ENCODE data around the gene LMCD1. TPM values are rescaled to one million over a fixed set of nuclear protein-coding genes. Genes with fewer than 3 reads are reported as not detected.

The LMCD1 gene
- total RNA-seq, 1 donor from 2014 or later, result 26.1 TPM

DNA sequence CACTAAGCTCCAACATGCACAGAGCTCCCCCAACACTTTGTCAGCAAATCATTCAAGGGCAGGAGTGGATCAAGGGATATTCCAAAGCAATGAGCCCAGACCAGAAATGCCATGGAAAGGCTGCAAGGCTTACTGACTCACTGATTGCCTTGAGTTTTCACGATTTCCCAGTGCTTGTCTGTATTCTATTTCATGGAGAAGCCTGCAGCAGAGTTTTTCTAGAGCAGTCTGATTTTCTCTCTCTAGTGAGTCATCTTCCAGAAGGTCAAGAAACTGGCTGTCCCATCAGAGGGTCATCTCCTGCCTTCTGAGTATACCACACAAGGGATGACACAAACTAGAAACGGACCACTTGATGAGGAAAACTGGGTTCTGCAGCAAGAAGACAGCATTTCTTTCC, 16.5 kb downstream of the LMCD1 start:
- H3K9me3 Mint-ChIP-seq (ENCODE audit: low read depth), result no peaks in the 10 kb centered on the region
- H3K4me3 Mint-ChIP-seq (ENCODE audit: low read depth), result no peak overlapping the region
- no peaks in the 10 kb centered on the region for H3K27me3 Mint-ChIP-seq
- H3K27ac Mint-ChIP-seq, result no peak overlapping the region
- TF ChIP-seq, protein P1, sequence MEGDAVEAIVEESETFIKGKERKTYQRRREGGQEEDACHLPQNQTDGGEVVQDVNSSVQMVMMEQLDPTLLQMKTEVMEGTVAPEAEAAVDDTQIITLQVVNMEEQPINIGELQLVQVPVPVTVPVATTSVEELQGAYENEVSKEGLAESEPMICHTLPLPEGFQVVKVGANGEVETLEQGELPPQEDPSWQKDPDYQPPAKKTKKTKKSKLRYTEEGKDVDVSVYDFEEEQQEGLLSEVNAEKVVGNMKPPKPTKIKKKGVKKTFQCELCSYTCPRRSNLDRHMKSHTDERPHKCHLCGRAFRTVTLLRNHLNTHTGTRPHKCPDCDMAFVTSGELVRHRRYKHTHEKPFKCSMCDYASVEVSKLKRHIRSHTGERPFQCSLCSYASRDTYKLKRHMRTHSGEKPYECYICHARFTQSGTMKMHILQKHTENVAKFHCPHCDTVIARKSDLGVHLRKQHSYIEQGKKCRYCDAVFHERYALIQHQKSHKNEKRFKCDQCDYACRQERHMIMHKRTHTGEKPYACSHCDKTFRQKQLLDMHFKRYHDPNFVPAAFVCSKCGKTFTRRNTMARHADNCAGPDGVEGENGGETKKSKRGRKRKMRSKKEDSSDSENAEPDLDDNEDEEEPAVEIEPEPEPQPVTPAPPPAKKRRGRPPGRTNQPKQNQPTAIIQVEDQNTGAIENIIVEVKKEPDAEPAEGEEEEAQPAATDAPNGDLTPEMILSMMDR (IDR thresholded peaks at IDR 0.05; ENCODE audit: unreplicated experiment), result no peak
- H3K36me3 Mint-ChIP-seq (ENCODE audit: insufficient read depth), result peaks cover 19% of the 10 kb centered on the region
- DNase-seq (ENCODE audit: low spot score, unreplicated experiment), result no peak
- H3K4me1 Mint-ChIP-seq (ENCODE audit: low read depth), result no peaks in the 10 kb centered on the region

DNA sequence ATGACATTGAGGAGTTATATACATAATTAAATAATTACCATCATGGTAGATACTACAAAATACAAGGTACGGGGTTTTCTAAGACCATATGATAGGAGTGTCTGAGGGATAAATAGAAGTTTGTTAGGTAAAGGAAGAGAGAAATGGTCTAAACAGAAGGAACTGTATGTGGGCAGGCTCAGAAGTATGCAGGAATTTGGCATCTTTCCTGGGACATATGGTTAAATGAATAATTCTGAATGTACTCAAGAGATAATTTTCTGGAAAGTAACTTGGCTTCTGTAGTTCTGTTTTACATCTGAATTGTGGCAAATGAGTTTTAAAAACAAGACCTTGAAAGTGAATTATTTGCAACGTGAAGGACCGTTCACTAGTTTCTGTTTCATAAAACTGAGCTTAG, 17.5 kb downstream of the LMCD1 start:
- no peaks in the 10 kb centered on the region for H3K27me3 Mint-ChIP-seq
- DNase-seq (ENCODE audit: low spot score, unreplicated experiment), result no peak
- H3K4me1 Mint-ChIP-seq (ENCODE audit: low read depth), result no peaks in the 10 kb centered on the region
- no peak overlapping the region for H3K4me3 Mint-ChIP-seq (ENCODE audit: low read depth)
- no peak overlapping the region for H3K27ac Mint-ChIP-seq
- TF ChIP-seq, protein P1 (IDR thresholded peaks at IDR 0.05; ENCODE audit: unreplicated experiment), result no peak
- peaks cover 15% of the 10 kb centered on the region for H3K36me3 Mint-ChIP-seq (ENCODE audit: insufficient read depth)
- no peaks in the 10 kb centered on the region for H3K9me3 Mint-ChIP-seq (ENCODE audit: low read depth)

DNA sequence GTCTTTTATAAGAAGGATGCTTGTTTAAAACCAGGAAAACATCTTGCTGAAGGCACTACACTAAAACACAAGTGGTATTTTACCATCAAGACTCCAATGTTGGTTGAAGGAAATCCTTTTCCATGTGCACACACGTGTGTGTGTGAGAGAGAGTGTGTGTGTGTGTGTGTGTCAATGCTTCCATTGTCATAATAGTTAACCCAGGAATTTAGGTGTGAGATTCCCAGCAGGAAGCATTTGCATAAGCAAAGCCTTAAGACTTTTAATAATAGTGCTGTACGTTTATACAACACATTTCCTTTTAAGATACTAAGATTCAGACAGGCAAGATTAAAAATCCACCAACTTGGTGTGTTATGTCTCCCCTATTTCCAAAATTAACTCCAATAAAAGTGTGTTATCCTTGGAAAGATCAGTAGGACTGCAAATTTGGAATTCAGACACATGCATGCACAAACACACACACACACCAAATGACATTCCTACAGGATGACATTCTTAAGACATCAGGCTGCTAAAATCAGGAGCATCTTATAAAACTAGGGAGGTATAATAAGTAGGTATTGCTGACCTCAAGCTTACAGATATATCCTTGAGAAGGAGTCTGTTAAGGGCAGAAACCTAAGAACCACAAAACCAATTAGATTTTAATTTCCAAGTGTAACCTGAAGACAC, 18.3 kb downstream of the LMCD1 start:
- no peaks in the 10 kb centered on the region for H3K4me1 Mint-ChIP-seq (ENCODE audit: low read depth)
- no peak for DNase-seq (ENCODE audit: low spot score, unreplicated experiment)
- H3K27ac Mint-ChIP-seq, result no peak overlapping the region
- no peak overlapping the region for H3K4me3 Mint-ChIP-seq (ENCODE audit: low read depth)
- H3K9me3 Mint-ChIP-seq (ENCODE audit: low read depth), result no peaks in the 10 kb centered on the region
- peaks cover 12% of the 10 kb centered on the region for H3K36me3 Mint-ChIP-seq (ENCODE audit: insufficient read depth)
- no peaks in the 10 kb centered on the region for H3K27me3 Mint-ChIP-seq
- TF ChIP-seq, protein P1 (IDR thresholded peaks at IDR 0.05; ENCODE audit: unreplicated experiment), result no peak

DNA sequence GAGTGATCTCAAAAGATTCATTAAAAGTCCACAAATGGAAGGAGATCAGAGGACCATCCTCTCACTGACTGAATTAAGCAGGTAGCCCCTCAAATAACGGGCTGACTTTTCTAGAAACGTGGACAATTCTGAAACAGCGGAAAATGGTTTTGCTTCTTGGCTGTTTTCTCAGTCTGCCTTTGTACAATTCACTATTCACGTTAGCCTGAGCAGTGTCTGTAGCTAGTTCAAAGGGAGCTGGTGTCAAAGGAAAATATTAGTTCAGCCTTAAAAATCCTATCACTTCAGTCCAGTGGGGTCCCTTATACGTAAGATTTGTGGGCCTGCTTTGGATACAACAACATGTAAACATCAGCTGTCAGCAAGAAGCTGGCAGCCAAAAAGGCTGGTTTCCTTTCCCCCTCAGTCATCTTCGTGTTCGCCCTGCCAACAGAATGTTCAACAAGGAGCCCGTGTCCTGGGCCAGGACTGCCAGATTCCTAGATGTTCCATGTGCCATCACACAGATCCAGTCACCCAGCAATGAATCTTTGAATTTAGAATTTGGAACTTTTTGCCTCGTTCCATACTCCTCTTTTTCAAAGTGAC, 19.3 kb downstream of the LMCD1 start:
- Mint-ChIP-seq H3K4me1 (ENCODE audit: low read depth) (peaks cover 1% of the 10 kb centered on the region), H3K27ac (no peak overlapping the region)
- TF ChIP-seq, protein P1 (IDR thresholded peaks at IDR 0.05; ENCODE audit: unreplicated experiment), result no peak

DNA sequence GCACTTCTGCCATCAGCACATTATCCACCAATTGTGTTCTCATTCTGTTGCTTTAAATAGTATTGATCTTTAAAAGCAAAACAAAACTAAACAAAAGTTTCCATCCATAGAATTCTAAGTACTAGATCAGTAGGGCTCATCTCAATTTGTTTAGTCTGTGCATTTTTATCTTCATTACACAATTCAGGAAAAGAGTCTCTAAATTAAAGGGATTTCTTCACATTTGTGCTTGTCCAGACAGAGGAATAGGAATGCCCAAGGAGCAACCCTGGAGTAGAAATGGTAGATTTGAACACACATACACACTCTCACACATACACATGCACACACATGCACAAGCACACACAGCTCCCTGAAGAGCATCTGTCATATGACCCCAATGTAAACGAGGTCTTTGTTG, 21.4 kb downstream of the LMCD1 start:
- H3K27ac Mint-ChIP-seq, result no peak overlapping the region
- TF ChIP-seq, protein P1 (IDR thresholded peaks at IDR 0.05; ENCODE audit: unreplicated experiment), result no peak
- no peak overlapping the region for H3K4me3 Mint-ChIP-seq (ENCODE audit: low read depth)
- no peaks in the 10 kb centered on the region for H3K9me3 Mint-ChIP-seq (ENCODE audit: low read depth)
- H3K36me3 Mint-ChIP-seq (ENCODE audit: insufficient read depth), result peaks cover 10% of the 10 kb centered on the region
- DNase-seq (ENCODE audit: low spot score, unreplicated experiment), result no peak
- H3K27me3 Mint-ChIP-seq, result no peaks in the 10 kb centered on the region
- H3K4me1 Mint-ChIP-seq (ENCODE audit: low read depth), result peaks cover 6% of the 10 kb centered on the region

More for the DNA sequence above, 19.3 kb downstream of the LMCD1 start:
- Mint-ChIP-seq H3K9me3 (ENCODE audit: low read depth) (no peaks in the 10 kb centered on the region), H3K36me3 (ENCODE audit: insufficient read depth) (peaks cover 12% of the 10 kb centered on the region), H3K4me3 (ENCODE audit: low read depth) (no peak overlapping the region), H3K27me3 (no peaks in the 10 kb centered on the region)
- no peak for DNase-seq (ENCODE audit: low spot score, unreplicated experiment)

All from progenitor cell of endocrine pancreas (in vitro differentiated cells).